DMS53 treated with DMSO at 0.1 percent for 48 hours (cell line): ENCODE data around the gene CERKL.
A peak's percentile ranks its signal among the peaks of the same experiment; 100 is the strongest.

ENCODE experiments used
- DNase-seq: peaks from one replicate; lab custom pipeline; 2025; ENCODE audit not compliant: unreplicated experiment; lab: John Stamatoyannopoulos, UW

CERKL gene

GRCh38 chr2:181678861-181679543 lies 22.1 kb upstream of the CERKL start:
- peak; percentile 76 for DNase-seq

GRCh38 chr2:181677912-181678586 lies 21.1 kb upstream of the CERKL start:
- peak; percentile 93 for DNase-seq

GRCh38 chr2:181675254-181675653 lies 18.3 kb upstream of the CERKL start:
- no peak for DNase-seq

- DNase-seq: no peak
These were observed 17.6 kb upstream of the CERKL start for GRCh38 chr2:181674461-181674860.

- DNase-seq: peak; percentile 100
These were observed 16.3 kb upstream of the CERKL start for GRCh38 chr2:181673173-181673572.

GRCh38 chr2:181672255-181673008 lies 15.5 kb upstream of the CERKL start:
- peak; percentile 61 for DNase-seq

GRCh38 chr2:181670632-181671031 lies 13.7 kb upstream of the CERKL start:
- no peak for DNase-seq

GRCh38 chr2:181667234-181667633 lies 10.3 kb upstream of the CERKL start:
- no peak for DNase-seq

GRCh38 chr2:181662287-181662686 lies 5.4 kb upstream of the CERKL start:
- DNase-seq: peak; percentile 92

- DNase-seq: peak; percentile 82
These were observed 3.3 kb upstream of the CERKL start for GRCh38 chr2:181660181-181660580.

GRCh38 chr2:181658444-181658843 lies 1.5 kb upstream of the CERKL start:
- peak; percentile 64 for DNase-seq

GRCh38 chr2:181657379-181657778 lies 474 bp upstream of the CERKL start:
- DNase-seq: no peak

GRCh38 chr2:181655519-181655918 lies 1.4 kb downstream of the CERKL start:
- no peak for DNase-seq

- DNase-seq: no peak
These were observed 7.4 kb downstream of the CERKL start for GRCh38 chr2:181649436-181649979.

- DNase-seq: peak; percentile 91
These were observed 8.3 kb downstream of the CERKL start for GRCh38 chr2:181648478-181649155.

GRCh38 chr2:181646415-181646987 lies 10.4 kb downstream of the CERKL start:
- no peak for DNase-seq

GRCh38 chr2:181643151-181643550 lies 13.8 kb downstream of the CERKL start:
- no peak for DNase-seq

GRCh38 chr2:181642086-181642485 lies 14.8 kb downstream of the CERKL start:
- DNase-seq: no peak

- DNase-seq: no peak
These were observed 17.2 kb downstream of the CERKL start for GRCh38 chr2:181639686-181640085.

- DNase-seq: no peak
These were observed 24.0 kb downstream of the CERKL start for GRCh38 chr2:181632733-181633401.
